Stomach (tissue), 4 donors: ENCODE data around the gene ST6GALNAC3.

ENCODE experiments used
- EP300 ChIP-seq: sonication (generic); formaldehyde crosslinking; IDR thresholded peaks from one replicate; pipeline ENCODE4 v1.6.1; 2017; ENCODE audit warnings: antibody characterized with exemption
- POLR2AphosphoS5 ChIP-seq, 3 donors: sonication (generic); formaldehyde crosslinking; IDR thresholded peaks; one replicate each; pipeline ENCODE4 v1.6.1; 2016; ENCODE audit warnings: antibody characterized with exemption in 3 of 3
- TF ChIP-seq, protein P1 (sequence below), 7 experiments: fragments of 450-650 bp in 4 of 7; fragments of 200-600 bp in 3 of 7; sonication (generic) in 3 of 7; IDR thresholded peaks; one replicate each; pipeline ENCODE4 v1.5.1; 2016 to 2019; ENCODE audit warnings: antibody characterized with exemption in 7 of 7, control low read depth in 2 of 7, mild to moderate bottlenecking in 1 of 7

DNA sequence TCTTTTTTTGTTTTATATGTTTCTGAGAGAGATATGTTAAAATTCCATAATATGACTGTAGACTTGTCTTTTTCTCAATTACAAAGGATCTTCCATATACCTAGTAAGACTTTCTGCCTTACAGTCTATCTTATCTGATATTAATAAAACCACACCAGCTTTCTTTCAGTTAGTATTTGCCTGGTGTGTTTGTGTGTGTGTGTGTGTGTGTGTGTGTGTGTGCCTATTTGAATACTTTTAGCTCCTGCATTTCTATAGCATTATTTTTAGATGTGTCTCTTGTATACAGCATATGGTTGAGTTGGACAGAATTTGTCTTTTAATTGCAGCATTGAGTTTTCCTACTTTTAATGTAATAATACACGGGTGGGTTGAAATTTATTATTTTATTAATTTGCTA is 27.5 kb downstream of the ST6GALNAC3 start:
- TF ChIP-seq, protein P1, sequence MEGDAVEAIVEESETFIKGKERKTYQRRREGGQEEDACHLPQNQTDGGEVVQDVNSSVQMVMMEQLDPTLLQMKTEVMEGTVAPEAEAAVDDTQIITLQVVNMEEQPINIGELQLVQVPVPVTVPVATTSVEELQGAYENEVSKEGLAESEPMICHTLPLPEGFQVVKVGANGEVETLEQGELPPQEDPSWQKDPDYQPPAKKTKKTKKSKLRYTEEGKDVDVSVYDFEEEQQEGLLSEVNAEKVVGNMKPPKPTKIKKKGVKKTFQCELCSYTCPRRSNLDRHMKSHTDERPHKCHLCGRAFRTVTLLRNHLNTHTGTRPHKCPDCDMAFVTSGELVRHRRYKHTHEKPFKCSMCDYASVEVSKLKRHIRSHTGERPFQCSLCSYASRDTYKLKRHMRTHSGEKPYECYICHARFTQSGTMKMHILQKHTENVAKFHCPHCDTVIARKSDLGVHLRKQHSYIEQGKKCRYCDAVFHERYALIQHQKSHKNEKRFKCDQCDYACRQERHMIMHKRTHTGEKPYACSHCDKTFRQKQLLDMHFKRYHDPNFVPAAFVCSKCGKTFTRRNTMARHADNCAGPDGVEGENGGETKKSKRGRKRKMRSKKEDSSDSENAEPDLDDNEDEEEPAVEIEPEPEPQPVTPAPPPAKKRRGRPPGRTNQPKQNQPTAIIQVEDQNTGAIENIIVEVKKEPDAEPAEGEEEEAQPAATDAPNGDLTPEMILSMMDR (IDR thresholded peaks at IDR 0.05): no peak
- no peak for TF ChIP-seq EP300
- no peak for TF ChIP-seq POLR2AphosphoS5 (IDR thresholded peaks at IDR 0.05)
